HG03097 (cell line): ENCODE results near the gene ZNF320.
"Not testable (repeated sequence)": the region's sequence is repeated elsewhere in the genome, so short reads cannot be mapped to it uniquely, and the experiment has no call there.

ENCODE experiments used
- ATAC-seq: cut with Tn5 transposase; IDR thresholded peaks from one replicate; pipeline ENCODE4 v1.9.1; 2021; ENCODE audit not compliant: unreplicated experiment, low FRiP score

The ZNF320 gene

DNA sequence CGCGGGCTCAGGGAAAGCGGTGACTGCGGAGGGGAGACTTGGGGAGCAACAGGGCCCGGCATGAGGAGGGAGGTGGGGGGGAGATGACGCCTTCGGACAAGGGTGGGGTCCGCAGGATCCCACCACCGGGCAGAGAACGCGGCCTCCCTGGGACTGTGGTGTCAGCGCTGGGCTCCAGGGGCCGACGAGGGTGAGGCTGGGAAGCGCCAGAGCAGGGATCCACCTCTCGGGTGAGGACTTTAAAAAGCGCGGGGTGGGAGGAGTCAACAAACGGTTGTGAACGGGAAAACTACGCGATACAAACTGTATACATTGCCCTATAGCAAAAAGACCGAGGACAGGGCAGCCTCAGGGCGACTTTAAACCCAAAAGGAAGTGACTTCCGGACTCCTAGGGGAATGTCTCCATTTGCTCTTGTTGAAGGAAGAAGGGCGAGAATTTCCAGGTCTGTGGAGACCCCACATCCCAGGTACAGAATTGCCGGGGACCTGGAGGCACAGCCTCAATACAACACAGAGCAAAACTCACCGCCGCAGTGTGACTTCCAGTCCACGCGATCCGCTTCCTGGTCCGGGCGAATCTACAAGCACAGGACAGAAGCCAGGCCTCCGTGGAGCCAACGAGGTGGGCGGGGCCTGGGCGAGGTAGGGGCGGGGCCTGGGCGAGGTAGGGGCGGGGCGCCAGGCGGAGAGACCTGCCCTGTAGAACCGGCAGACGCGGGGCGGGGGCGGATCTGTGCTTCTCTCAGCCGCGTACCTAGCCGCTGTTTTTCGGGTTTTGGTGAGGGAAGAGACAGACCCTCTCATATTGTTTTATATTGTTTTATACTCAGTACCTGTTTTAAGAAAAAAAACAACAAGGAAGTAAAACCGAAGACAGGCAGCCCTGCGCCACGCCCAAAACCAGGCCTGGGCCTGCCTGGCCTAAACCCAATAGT lies 25.7 kb upstream of the ZNF320 start, which contains the start of gene ZNF888:
Gene ZNF888 (minus strand): TSS at position 588 of the 937 bp plus-strand sequence. CDS start 5,555 bp downstream, outside the sequence.
- peak; percentile 85 for ATAC-seq

DNA sequence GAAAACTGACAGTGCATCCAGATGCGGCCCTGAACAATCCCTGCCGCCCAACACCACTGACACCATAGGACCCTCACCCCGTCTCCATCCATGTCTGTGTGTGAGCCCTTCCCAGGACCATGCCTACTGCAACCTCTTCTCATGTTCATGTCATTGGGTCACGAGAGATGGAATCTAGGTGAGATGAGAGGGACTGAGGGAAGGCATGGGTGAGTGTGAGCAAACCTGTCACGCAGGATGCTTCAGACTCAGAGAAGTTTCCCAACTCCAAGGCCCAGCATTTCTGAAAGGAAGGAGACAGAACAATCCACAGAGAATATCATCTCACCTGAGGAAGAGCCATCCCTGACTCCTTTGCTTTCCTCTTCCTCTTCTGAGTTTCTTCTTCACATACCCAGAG lies 20.1 kb upstream of the ZNF320 start:
- no peak for ATAC-seq

DNA sequence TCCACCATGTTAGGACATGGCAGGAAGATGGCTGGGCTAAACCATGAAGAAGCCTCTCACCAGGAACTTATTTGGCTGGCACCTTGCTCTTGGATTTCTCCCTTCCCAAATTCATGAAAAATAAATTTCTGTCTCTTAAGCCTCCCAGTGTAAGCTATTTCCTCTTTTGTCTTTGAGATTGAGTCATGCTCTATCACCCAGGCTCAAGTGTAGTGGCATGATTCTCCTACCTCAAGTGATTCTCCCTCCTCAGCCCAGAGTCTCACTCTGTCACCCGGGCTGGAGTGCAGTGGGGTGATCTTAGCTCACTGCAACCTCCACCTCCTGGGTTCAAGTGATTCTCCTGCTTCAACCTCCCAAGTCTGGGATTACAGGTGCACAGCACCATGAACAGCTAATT lies 13.2 kb upstream of the ZNF320 start:
- ATAC-seq: no peak

- ATAC-seq: not testable (repeated sequence)
Measured at GRCh38 chr19:52904052-52904780, 6.8 kb upstream of the ZNF320 start.

DNA sequence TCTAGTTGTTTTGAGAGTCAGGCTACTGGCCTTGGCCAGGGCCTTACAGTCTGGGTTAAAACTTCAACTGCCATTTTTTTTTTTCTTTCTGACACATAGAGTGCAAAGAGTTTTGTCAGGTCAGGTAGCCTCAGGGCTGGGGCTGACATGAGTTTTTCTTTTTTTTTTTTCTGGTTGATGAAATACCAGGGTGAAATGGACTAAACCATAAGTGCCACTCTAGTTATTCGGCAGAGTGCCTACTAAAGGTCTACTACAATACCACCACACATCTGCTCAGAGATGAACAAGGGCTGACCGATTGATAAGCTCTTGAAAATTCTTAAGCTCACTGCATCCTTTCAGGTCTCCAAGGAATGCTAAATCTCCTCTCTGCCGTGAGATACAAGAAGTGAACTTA lies 4.4 kb upstream of the ZNF320 start:
- ATAC-seq: no peak

DNA sequence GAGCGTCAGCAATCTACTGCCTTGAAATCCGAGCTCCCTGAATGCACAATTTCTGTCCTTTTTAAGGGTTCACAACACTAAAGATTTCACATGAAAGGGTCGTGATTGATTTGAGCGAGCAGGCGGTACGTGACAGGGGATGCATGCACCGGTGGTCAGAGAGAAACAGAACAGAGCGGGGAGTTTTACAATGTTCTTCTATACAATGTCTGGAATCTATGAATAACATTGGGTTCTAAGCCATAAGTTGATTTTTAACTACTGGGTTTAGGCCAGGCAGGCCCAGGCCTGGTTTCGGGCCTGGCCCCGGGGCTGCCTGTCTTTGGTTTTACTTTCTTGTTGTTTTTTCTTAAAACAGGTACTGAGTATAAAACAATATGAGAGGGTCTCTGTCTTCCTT lies 1.2 kb upstream of the ZNF320 start:
- ATAC-seq: not testable (repeated sequence)

DNA sequence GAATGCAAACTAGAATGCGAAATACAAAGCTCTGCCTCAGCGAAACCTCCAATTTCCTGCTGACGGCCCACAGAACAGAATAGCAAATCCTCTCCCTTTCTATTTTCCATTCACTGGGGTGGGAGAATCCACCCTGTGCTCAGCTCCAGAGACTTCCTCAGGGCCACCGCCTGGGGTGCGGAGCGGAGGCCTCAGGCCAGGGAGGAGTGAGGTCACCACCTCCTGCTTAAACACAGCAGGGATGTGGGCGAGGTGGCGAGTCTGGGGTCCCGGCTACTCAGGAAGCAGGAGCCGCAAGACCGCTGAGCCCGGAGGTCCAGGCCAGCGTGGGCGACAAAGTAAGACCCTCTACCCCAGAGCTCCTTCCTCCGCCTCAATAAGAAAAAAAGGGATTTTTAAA lies 666 bp upstream of the ZNF320 start:
- no peak for ATAC-seq

- no peak for ATAC-seq
Measured at GRCh38 chr19:52896431-52897137, 851 bp downstream of the ZNF320 start.

GRCh38 chr19:52891336-52891735 lies 6.1 kb downstream of the ZNF320 start:
- no peak for ATAC-seq

DNA sequence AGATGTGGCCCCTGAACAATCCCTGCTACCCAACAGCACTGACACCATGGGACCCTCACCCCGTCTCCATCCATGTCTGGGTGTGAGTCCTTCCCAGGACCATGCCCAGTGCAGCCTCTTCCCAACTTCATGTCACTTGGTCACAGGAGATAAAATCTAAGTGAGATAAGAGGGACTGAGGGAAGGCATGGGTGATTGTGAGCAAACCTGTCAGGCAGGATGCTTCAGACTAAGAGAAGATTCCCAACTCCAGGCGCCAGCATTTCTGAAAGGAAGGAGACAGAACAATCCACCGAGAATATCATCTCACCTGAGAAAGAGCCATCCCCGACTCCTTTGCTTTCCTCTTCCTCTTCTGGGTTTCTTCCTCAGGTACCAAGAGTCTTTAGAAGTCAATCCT lies 7.5 kb downstream of the ZNF320 start:
- ATAC-seq: no peak

- no peak for ATAC-seq
Measured at GRCh38 chr19:52889076-52889475, 8.4 kb downstream of the ZNF320 start.

DNA sequence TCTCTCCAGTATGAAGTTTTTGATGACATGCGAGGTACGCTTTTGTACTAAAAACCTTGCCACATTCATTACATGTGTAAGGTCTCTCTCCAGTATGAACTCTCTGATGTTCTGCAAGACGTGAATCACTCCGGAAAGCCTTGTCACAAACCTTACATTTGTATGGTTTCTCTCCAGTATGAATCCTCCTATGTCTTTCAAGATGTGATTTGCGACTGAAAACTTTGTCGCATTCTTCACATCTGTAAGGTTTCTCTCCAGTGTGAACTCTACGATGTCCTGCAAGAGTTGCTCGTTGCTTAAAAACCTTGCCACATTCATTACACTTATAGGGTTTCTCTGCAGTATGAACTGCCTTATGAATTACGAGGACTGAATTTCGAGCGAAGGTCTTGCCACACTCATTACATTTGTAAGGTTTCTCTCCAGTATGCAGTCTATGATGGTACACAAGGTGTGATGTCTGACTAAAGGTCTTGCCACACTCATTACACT lies 16.5 kb downstream of the ZNF320 start:
- ATAC-seq: no peak

DNA sequence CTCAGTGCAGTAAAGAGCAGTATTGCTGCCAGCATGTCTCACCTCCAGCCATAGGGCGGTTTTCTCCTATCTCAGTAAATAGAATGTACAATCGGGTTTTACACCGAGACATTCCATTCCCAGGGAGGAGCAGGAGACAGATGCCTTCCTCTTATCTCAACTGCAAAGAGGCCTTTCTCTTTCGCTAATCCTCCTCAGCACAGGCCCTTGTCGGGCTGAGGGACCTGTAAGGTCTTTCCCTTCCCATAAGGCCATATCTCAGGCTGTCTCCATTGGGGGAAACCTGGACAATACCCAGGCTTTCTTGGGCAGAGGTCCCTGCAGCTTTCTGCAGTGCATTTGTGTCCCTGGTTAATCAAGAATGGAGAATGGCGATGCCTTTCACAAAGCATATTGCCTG lies 24.4 kb downstream of the ZNF320 start:
- ATAC-seq: not testable (repeated sequence)

DNA sequence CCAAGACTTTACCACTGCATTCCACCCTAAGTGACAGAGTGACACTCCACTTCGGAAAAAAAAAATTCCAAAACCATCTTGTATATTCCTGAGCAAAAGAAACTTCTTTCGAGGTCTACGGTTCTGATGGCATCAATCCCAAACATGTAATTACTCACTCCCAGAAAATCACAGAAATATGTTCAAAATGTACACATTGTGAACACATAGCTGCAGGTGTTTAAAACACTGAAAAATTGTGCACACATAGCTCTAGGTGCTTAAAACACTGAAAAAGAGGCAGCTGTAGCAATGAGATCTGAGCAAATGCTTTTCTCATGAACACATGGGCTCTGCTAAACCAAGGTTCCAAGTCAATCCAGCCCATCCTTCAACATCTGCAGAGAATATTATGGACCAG lies 26.0 kb downstream of the ZNF320 start:
- no peak for ATAC-seq

- ATAC-seq: not testable (repeated sequence)
Measured at GRCh38 chr19:52868031-52868430, 29.4 kb downstream of the ZNF320 start.

GRCh38 chr19:52857378-52858191 lies 39.9 kb downstream of the ZNF320 start, which contains the start of gene ZNF468:
Gene ZNF468 (minus strand): TSS chr19:52857619. CDS start chr19:52854272, 3,347 bp downstream.
- ATAC-seq: peak; percentile 95

DNA sequence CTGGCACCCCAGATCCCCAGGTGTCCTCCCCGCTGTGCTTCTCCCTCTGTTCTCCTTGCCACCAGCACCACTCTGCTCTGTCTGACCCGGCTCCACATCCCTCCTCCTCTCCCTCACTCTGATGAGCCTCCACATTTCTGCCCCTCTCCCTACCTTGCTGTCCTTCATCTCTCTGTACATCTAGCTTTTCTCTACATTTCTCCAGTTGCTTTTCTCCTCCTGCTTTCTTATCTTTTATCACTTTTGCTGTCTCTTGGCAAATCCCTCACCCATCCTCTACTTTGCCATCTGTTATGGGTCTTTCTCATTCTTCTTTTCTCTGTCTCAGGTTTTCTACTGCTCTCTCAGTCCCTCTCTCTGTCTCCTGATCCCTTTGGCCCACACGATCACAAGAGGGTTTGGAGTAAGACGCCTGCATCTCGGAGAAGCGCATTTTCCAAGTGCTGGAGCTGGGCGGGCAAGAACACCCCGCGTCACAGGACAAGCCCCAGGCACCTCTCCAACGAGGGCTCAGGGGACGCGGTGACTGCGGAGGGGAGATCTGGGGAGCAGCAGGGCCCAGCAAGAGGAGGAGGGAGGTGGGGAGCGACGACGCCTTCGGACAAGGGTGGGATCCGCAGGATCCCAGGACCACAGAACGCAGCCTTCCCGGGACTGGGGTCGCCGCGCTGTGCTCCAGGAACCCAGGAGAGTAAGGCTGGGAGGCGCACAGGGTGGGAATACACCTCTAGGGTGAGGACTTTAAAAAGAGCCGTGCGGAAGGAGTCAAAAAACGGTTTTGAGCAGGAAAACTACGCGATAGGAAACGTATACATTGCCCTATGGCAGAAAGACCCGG lies 40.7 kb downstream of the ZNF320 start:
- ATAC-seq: peak; percentile 26
